ENCODE results near the gene ZNF430.
A peak's percentile ranks its signal among the peaks of the same experiment; 100 is the strongest.
"Not testable (repeated sequence)": the region's sequence is repeated elsewhere in the genome, so short reads cannot be mapped to it uniquely, and the experiment has no call there.

Gene ZNF430

GRCh38 chr19:21020298-21021227 is at the start of gene ZNF430:
Gene ZNF430 (plus strand): TSS chr19:21020657. CDS start chr19:21020801, 144 bp downstream.
- no peak for TF ChIP-seq CTCF (IDR thresholded peaks at IDR 0.05; ENCODE audit: low read depth, low read length, missing control alignments)
- DNase-seq (ENCODE audit: extremely low read depth, low read depth), result peak; percentile 80
- H3K4me3 ChIP-seq (replicated peaks; ENCODE audit: low read depth, low read length), result peak within 1 kb of the TSS; percentile 80

- DNase-seq (ENCODE audit: extremely low read depth, low read depth); H3K4me3 ChIP-seq (replicated peaks; ENCODE audit: low read depth, low read length): not testable (repeated sequence)
Observed at GRCh38 chr19:20992788-20993187, 27.7 kb upstream of the ZNF430 start.

GRCh38 chr19:20999731-21000352 is 20.6 kb upstream of the ZNF430 start:
- peak; percentile 26 for DNase-seq (ENCODE audit: extremely low read depth, low read depth)
- peak overlapping the region; percentile 37 for H3K4me3 ChIP-seq (replicated peaks; ENCODE audit: low read depth, low read length)
- TF ChIP-seq CTCF (IDR thresholded peaks at IDR 0.05; ENCODE audit: low read depth, low read length, missing control alignments), result no peak

- DNase-seq (ENCODE audit: extremely low read depth, low read depth), result not testable (repeated sequence)
- H3K4me3 ChIP-seq (replicated peaks; ENCODE audit: low read depth, low read length), result peak overlapping the region; percentile 80
Observed at GRCh38 chr19:21021238-21021637, 781 bp downstream of the ZNF430 start.

- TF ChIP-seq CTCF (IDR thresholded peaks at IDR 0.05; ENCODE audit: low read depth, low read length, missing control alignments), result no peak
- H3K4me3 ChIP-seq (replicated peaks; ENCODE audit: low read depth, low read length), result no peak overlapping the region
- peak; percentile 14 for DNase-seq (ENCODE audit: extremely low read depth, low read depth)
Observed at GRCh38 chr19:21022996-21023395, 2.5 kb downstream of the ZNF430 start.

- no peak for DNase-seq (ENCODE audit: extremely low read depth, low read depth)
- no peak for TF ChIP-seq CTCF (IDR thresholded peaks at IDR 0.05; ENCODE audit: low read depth, low read length, missing control alignments)
- H3K4me3 ChIP-seq (replicated peaks; ENCODE audit: low read depth, low read length), result no peak overlapping the region
Observed at GRCh38 chr19:21023901-21024300, 3.4 kb downstream of the ZNF430 start.

GRCh38 chr19:21028969-21029268 is 8.5 kb downstream of the ZNF430 start:
- no peak overlapping the region for H3K4me3 ChIP-seq (replicated peaks; ENCODE audit: low read depth, low read length)
- no peak for TF ChIP-seq CTCF (IDR thresholded peaks at IDR 0.05; ENCODE audit: low read depth, low read length, missing control alignments)
- DNase-seq (ENCODE audit: extremely low read depth, low read depth), result no peak

Measured in HFF-Myc (cell line).